Trophoblast cell (in vitro differentiated cells and primary cell): ENCODE results near the gene CLEC17A. TPM values are rescaled to one million over a fixed set of nuclear protein-coding genes. Genes with fewer than 3 reads are reported as not detected.

Experiments
- DNase-seq, 2 donors: peaks; one replicate each; pipeline ENCODE4 v3.0.0-alpha.2; 2016
- H2AFZ ChIP-seq: 2 replicates; pipeline ENCODE4 v1.6.1; 2013; ENCODE audit warnings: low read length, moderate library complexity, mild to moderate bottlenecking; ENCODE audit not compliant: insufficient read depth, poor library complexity
- H2AK5ac ChIP-seq: 2 replicates; pipeline ENCODE4 v1.6.1; 2013; ENCODE audit warnings: mild to moderate bottlenecking, low read length
- H2BK120ac ChIP-seq: 2 replicates; pipeline ENCODE4 v1.6.1; 2013; ENCODE audit warnings: low read length, mild to moderate bottlenecking, moderate library complexity; ENCODE audit not compliant: insufficient read depth, poor library complexity
- H2BK12ac ChIP-seq: 2 replicates; pipeline ENCODE4 v1.6.1; 2013; ENCODE audit warnings: mild to moderate bottlenecking, low read length, moderate library complexity
- H2BK5ac ChIP-seq: 2 replicates; pipeline ENCODE4 v1.6.1; 2013; ENCODE audit warnings: low read length, low read depth, moderate library complexity, mild to moderate bottlenecking; ENCODE audit not compliant: poor library complexity
- H3K14ac ChIP-seq: 2 replicates; pipeline ENCODE4 v1.6.1; 2013; ENCODE audit warnings: mild to moderate bottlenecking, low read length
- H3K18ac ChIP-seq: 2 replicates; pipeline ENCODE4 v1.6.1; 2013; ENCODE audit warnings: mild to moderate bottlenecking, low read length
- H3K23ac ChIP-seq: 2 replicates; pipeline ENCODE4 v1.6.1; 2013; ENCODE audit warnings: low read length
- H3K27ac ChIP-seq: 2 replicates; pipeline ENCODE4 v1.5.1; 2013; ENCODE audit warnings: low read depth, mild to moderate bottlenecking, inconsistent platforms, low read length, moderate library complexity
- H3K27me3 ChIP-seq: 2 replicates; pipeline ENCODE4 v1.6.1; 2013; ENCODE audit warnings: inconsistent platforms, mild to moderate bottlenecking, low read length, moderate library complexity; ENCODE audit not compliant: insufficient read depth
- H3K36me3 ChIP-seq, 2 experiments: 1 replicate in 1 of 2; 2 replicates in 1 of 2; pipeline ENCODE4 v1.6.1; 2013; ENCODE audit warnings: low read length in 2 of 2, mild to moderate bottlenecking in 2 of 2, moderate library complexity in 1 of 2; ENCODE audit not compliant: insufficient read depth in 2 of 2, control insufficient read depth in 1 of 2
- H3K4ac ChIP-seq: 2 replicates; pipeline ENCODE4 v1.6.1; 2013; ENCODE audit warnings: low read depth, mild to moderate bottlenecking, low read length, moderate library complexity
- H3K4me1 ChIP-seq, 2 experiments: 1 replicate in 1 of 2; 2 replicates in 1 of 2; pipeline ENCODE4 v1.6.1; 2013; ENCODE audit warnings: low read length in 2 of 2, mild to moderate bottlenecking in 2 of 2, moderate library complexity in 1 of 2; ENCODE audit not compliant: insufficient read depth in 2 of 2, control insufficient read depth in 1 of 2
- H3K4me2 ChIP-seq: 2 replicates; pipeline ENCODE4 v1.6.1; 2013; ENCODE audit warnings: inconsistent platforms, mild to moderate bottlenecking, low read length, moderate library complexity
- H3K4me3 ChIP-seq: 2 replicates; pipeline ENCODE4 v1.5.1; 2013; ENCODE audit warnings: mild to moderate bottlenecking, low read depth, low read length, inconsistent platforms
- H3K79me1 ChIP-seq: one replicate; pipeline ENCODE4 v1.6.1; 2013; ENCODE audit warnings: low read length
- H3K79me2 ChIP-seq: 2 replicates; pipeline ENCODE4 v1.6.1; 2013; ENCODE audit warnings: low read length, mild to moderate bottlenecking; ENCODE audit not compliant: control insufficient read depth, insufficient read depth, poor library complexity
- H3K9ac ChIP-seq: 2 replicates; pipeline ENCODE4 v1.6.1; 2013; ENCODE audit warnings: mild to moderate bottlenecking, low read length
- H3K9me3 ChIP-seq: 2 replicates; pipeline ENCODE4 v1.6.1; 2013; ENCODE audit warnings: low read depth, mild to moderate bottlenecking, control low read depth, inconsistent platforms, low read length; ENCODE audit not compliant: insufficient read depth
- H4K12ac ChIP-seq: 2 replicates; pipeline ENCODE4 v1.6.1; 2013; ENCODE audit warnings: low read depth, mild to moderate bottlenecking, low read length, moderate library complexity
- H4K8ac ChIP-seq: 2 replicates; pipeline ENCODE4 v1.6.1; 2013; ENCODE audit warnings: low read depth, mild to moderate bottlenecking, low read length, moderate library complexity
- H4K91ac ChIP-seq: one replicate; pipeline ENCODE4 v1.6.1; 2013; ENCODE audit warnings: low read depth, mild to moderate bottlenecking, low read length, moderate library complexity
- WGBS: extraction: QIAGEN DNeasy Blood & Tissue Kit; methylation state at CpG from one replicate; pipeline ENCODE4 v1.1.7; 2013; ENCODE audit warnings: missing lambda C conversion rate; ENCODE audit not compliant: insufficient read length, insufficient coverage; ENCODE audit errors: extremely low coverage; 5-methylcytosine and 5-hydroxymethylcytosine counted together
- polyA plus RNA-seq: library from polyadenylated mRNA; stranded (reverse); fragments of 200-250 nt; gene quantifications from 2 replicates; pipeline ENCODE4 v1.2.3, GENCODE V29; 2013

CLEC17A gene
- not detected in 2 replicates for polyA plus RNA-seq

DNA sequence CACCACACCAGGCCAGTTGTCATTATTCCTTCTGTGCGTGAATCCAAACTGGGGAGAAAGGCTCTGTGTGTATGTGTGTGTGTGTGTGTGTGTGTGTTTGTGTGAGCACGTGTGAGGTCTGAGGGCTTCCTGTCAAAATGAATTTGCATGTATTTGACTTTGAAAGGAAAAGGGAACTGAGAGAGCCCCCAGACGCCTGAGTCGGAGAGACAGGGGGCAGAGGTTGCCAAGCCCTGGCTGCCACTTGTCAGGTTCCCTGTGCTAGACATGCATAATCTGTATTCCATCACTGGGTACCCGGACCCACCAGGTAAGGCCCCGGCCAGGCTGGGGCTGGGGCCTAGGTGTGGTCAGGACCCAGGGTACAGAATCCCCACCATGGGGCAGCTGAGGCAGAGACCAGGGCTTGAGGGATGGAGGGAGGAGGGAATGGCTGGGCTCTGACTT, at the start of gene CLEC17A:
CLEC17A (plus strand) TSS at position 191 of the 447 bp plus-strand sequence; CDS start at position 268, 77 bp downstream.
- Histone ChIP-seq H3K14ac (no peak within 1 kb of the TSS), H4K12ac (no peak within 1 kb of the TSS), H3K23ac (no peak within 1 kb of the TSS), H3K9ac (no peak within 1 kb of the TSS), H3K36me3 (no peaks in the 10 kb centered on the region), H2BK120ac (no peak within 1 kb of the TSS), H2AK5ac (no peak within 1 kb of the TSS), H2BK12ac (no peak within 1 kb of the TSS), H3K4me2 (no peak within 1 kb of the TSS), H3K4me1 (no peaks in the 10 kb centered on the region), H3K4ac (no peak within 1 kb of the TSS), H3K79me2 (no peaks in the 10 kb centered on the region), H3K27me3 (no peaks in the 10 kb centered on the region), H3K27ac (no peak within 1 kb of the TSS), H4K91ac (no peak within 1 kb of the TSS), H3K9me3 (peaks cover 9% of the 10 kb centered on the region), H3K18ac (no peak within 1 kb of the TSS), H3K79me1 (no peaks in the 10 kb centered on the region), H2AFZ (no peak within 1 kb of the TSS), H4K8ac (no peak within 1 kb of the TSS), H3K4me3 (no peak within 1 kb of the TSS), H2BK5ac (no peak within 1 kb of the TSS)
- DNase-seq: no peak
- WGBS: no CpG with 5 or more reads among the region's 6 CpGs

DNA sequence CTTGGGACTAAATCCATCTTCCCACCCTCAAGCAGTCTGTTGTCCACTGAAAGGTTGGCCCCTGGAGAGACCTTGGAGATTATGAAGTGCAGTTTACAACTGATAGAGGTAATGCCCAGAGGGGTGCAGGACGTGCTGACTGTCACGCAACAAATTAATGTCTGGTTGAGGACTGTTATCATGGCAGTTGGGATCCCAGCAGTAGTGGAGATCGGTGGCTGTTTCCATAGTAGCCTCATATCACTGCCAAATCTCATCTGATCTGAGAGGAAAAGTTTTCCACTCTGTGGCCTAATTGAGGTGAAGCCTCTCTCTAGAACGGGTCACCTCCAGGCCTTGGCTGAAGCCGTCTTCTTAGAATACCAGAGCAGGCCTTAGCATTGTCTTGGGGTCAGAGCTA, 49.4 kb upstream of the CLEC17A start:
- Histone ChIP-seq H3K14ac (no peak overlapping the region), H4K91ac (no peak overlapping the region), H2AK5ac (no peak overlapping the region), H3K4ac (no peak overlapping the region), H2BK5ac (no peak overlapping the region), H3K4me3 (no peak overlapping the region), H4K12ac (no peak overlapping the region), H3K4me2 (no peak overlapping the region), H3K79me1 (peaks cover 11% of the 10 kb centered on the region), H3K9ac (no peak overlapping the region), H3K27ac (no peak overlapping the region), H3K23ac (no peak overlapping the region), H4K8ac (no peak overlapping the region), H3K79me2 (peaks cover 11% of the 10 kb centered on the region), H2BK120ac (no peak overlapping the region), H2BK12ac (no peak overlapping the region), H3K36me3 (peaks cover 0 to 3% of the 10 kb centered on the region in 2 experiments), H3K18ac (no peak overlapping the region), H3K9me3 (peaks cover 2% of the 10 kb centered on the region), H2AFZ (no peak overlapping the region), H3K4me1 (peaks cover 12 to 18% of the 10 kb centered on the region in 2 experiments), H3K27me3 (no peaks in the 10 kb centered on the region)
- peak; percentile 84 to 86 for DNase-seq
- WGBS: no CpG with 5 or more reads among the region's 5 CpGs

DNA sequence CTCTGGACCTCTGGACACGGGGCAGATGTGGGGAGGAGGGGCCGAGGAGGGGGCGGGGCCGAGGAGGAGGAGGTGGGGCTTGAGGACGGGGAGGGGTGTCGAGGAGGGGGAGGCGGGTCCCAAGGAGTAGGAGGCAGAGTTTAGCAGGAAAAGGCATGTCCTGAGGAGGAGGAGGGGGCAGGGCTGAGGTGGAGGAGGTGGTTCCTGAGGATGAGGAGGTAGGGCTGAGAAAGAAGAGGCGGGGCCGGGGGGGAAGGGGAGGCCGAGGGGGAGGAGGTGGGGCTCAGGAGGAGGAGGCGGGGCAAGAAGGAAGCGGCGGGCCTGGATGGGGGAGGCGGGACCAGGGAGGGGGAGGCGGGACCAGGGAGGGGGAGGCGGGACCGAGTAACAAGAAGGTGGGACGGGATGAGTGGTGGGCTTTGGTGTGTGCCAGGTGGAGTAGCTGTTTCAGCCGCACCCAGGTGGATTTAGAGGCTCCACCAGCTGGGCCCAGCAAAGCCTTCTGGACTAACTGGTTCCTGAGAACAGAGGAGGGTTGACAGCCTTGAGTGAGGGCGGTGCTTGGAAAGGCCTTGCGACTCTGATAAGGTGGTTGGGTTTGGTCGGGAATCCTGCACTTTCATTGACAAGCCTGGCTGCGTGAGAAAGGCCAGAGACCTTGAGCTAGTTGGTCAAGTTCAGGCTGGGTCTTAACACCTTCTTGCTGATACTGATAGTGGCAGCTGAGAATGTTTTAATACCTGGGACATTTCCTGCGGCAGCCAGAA, 45.8 kb upstream of the CLEC17A start:
- Histone ChIP-seq H4K8ac (peak overlapping the region; percentile 47), H2BK120ac (no peak overlapping the region), H2AK5ac (no peak overlapping the region), H3K4me2 (peak overlapping the region; percentile 71), H2BK12ac (no peak overlapping the region), H4K12ac (no peak overlapping the region), H3K9me3 (peaks cover 2% of the 10 kb centered on the region), H4K91ac (no peak overlapping the region), H3K27me3 (no peaks in the 10 kb centered on the region), H3K9ac (no peak overlapping the region), H2AFZ (no peak overlapping the region), H3K4me1 (peaks cover 6 to 18% of the 10 kb centered on the region in 2 experiments), H3K4ac (peak overlapping the region; percentile 33), H3K36me3 (peaks cover 0 to 3% of the 10 kb centered on the region in 2 experiments), H3K79me2 (peaks cover 4% of the 10 kb centered on the region), H3K79me1 (peaks cover 2% of the 10 kb centered on the region), H3K18ac (no peak overlapping the region), H2BK5ac (no peak overlapping the region), H3K4me3 (no peak overlapping the region), H3K23ac (no peak overlapping the region), H3K14ac (no peak overlapping the region), H3K27ac (no peak overlapping the region)
- peak; percentile 83 to 90 for DNase-seq
- WGBS: no CpG with 5 or more reads among the region's 24 CpGs

GRCh38 chr19:14540741-14541525, 42.0 kb upstream of the CLEC17A start:
- H4K12ac ChIP-seq: no peak overlapping the region
- H3K27ac ChIP-seq: no peak overlapping the region
- H3K36me3 ChIP-seq: peaks cover 2 to 4% of the 10 kb centered on the region in 2 experiments
- no peak overlapping the region for H3K23ac ChIP-seq
- H3K9me3 ChIP-seq: peaks cover 2% of the 10 kb centered on the region
- H2BK5ac ChIP-seq: no peak overlapping the region
- H4K8ac ChIP-seq: no peak overlapping the region
- no CpG with 5 or more reads among the region's 19 CpGs for WGBS
- no peak overlapping the region for H2AFZ ChIP-seq
- no peak overlapping the region for H3K4me2 ChIP-seq
- peaks cover 2% of the 10 kb centered on the region for H3K79me1 ChIP-seq
- no peak overlapping the region for H4K91ac ChIP-seq
- H2BK120ac ChIP-seq: no peak overlapping the region
- H3K4me1 ChIP-seq: peaks cover 8 to 15% of the 10 kb centered on the region in 2 experiments
- H3K27me3 ChIP-seq: no peaks in the 10 kb centered on the region
- no peak overlapping the region for H2BK12ac ChIP-seq
- peaks cover 6% of the 10 kb centered on the region for H3K79me2 ChIP-seq
- no peak overlapping the region for H3K9ac ChIP-seq
- no peak overlapping the region for H3K4me3 ChIP-seq
- H2AK5ac ChIP-seq: no peak overlapping the region
- DNase-seq: no peak
- no peak overlapping the region for H3K14ac ChIP-seq
- H3K4ac ChIP-seq: no peak overlapping the region
- H3K18ac ChIP-seq: no peak overlapping the region
